Tibial nerve (tissue), 4 donors: Measurements from ENCODE around the gene G2E3. TPM values are rescaled to one million over a fixed set of nuclear protein-coding genes. Genes with fewer than 3 reads are reported as not detected.

ENCODE experiments used
- DNase-seq, 2 donors: peaks; one replicate each; pipeline ENCODE4 v3.0.0-alpha.2; 2019; ENCODE audit warnings: low spot score in 2 of 2
- H3K27ac ChIP-seq, 4 donors: fragments of 200-600 bp; sonication (generic) in 3 of 4; one replicate each; pipeline ENCODE4 v1.5.1; 2017 to 2019; ENCODE audit warnings: mild to moderate bottlenecking in 1 of 4
- H3K27me3 ChIP-seq, 2 donors: fragments of 200-600 bp; sonication (generic) in 1 of 2; one replicate each; pipeline versions ENCODE4 v1.5.1 to v1.6.0; 2017 to 2019
- H3K36me3 ChIP-seq, 3 donors: fragments of 200-600 bp; sonication (generic); one replicate each; pipeline ENCODE4 v1.5.1; 2018 to 2019
- H3K4me1 ChIP-seq, 4 donors: fragments of 200-600 bp; sonication (generic) in 3 of 4; one replicate each; pipeline ENCODE4 v1.5.1; 2017 to 2019
- H3K4me3 ChIP-seq, 4 donors: fragments of 200-600 bp; sonication (generic) in 3 of 4; one replicate each; pipeline ENCODE4 v1.5.1; 2017 to 2019; ENCODE audit warnings: mild to moderate bottlenecking in 1 of 4, moderate library complexity in 1 of 4
- H3K9me3 ChIP-seq, 4 donors: fragments of 200-600 bp; sonication (generic) in 3 of 4; one replicate each; pipeline ENCODE4 v1.5.1; 2017 to 2019
- CTCF ChIP-seq, 5 experiments: fragments of 200-600 bp in 3 of 5; fragments of 450-650 bp in 2 of 5; sonication (generic) in 3 of 5; IDR thresholded peaks; one replicate each; pipeline ENCODE4 v1.5.1; 2016 to 2019; ENCODE audit warnings: antibody characterized with exemption in 5 of 5, mild to moderate bottlenecking in 3 of 5, moderate library complexity in 2 of 5
- EP300 ChIP-seq, 2 donors: sonication (generic); formaldehyde crosslinking; IDR thresholded peaks; one replicate each; pipeline ENCODE4 v1.6.1; 2017; ENCODE audit warnings: antibody characterized with exemption in 2 of 2, mild to moderate bottlenecking in 1 of 2
- POLR2A ChIP-seq, 2 donors: fragments of 450-650 bp; IDR thresholded peaks; one replicate each; pipeline ENCODE4 v1.6.1; 2017; ENCODE audit warnings: antibody characterized with exemption in 2 of 2, mild to moderate bottlenecking in 2 of 2, moderate library complexity in 2 of 2
- WGBS, 2 donors: methylation state at CpG; one replicate each; pipeline ENCODE4 v1.1.5; 2018; 5-methylcytosine and 5-hydroxymethylcytosine counted together
- total RNA-seq, 4 donors: library from RNA; depleted of rRNA; stranded (reverse); fragments of >200 nt; gene quantifications; one replicate each; pipeline ENCODE4 v1.1.0, GENCODE V29; 2016

Gene G2E3
- total RNA-seq, 4 donors from 2014 or later: 10.3 to 21.0 (median 13.6) TPM

DNA sequence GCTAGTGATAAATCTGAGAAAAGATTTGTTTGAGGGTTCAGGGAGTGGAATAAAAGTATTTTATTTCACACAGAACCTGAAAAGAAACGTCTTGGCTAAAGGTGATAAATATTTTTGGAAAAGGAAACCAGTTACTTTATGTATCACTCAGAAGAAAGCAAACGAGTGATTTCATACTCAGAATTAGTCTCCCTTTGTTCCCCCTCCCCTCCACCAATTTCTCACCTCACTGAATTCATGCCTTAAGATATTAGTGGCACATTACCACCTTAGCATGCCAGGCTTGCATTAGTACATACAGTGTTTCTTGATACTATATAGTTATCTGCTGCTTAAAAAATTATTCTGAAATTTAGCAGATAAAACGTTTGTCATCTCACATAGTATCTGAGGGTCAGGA is 28.2 kb downstream of the G2E3 start:
- no peak overlapping the region for H3K4me3 ChIP-seq
- no peak overlapping the region for H3K27ac ChIP-seq
- peaks cover 0 to 4% (median 1%) of the 10 kb centered on the region in 4 donors for H3K9me3 ChIP-seq
- WGBS, 2 donors: 70 to 71% methylated on average over 3 of the region's 3 CpGs
- H3K4me1 ChIP-seq: no peaks in the 10 kb centered on the region
- H3K27me3 ChIP-seq: no peaks in the 10 kb centered on the region
- no peak for DNase-seq
- peaks cover 0 to 30% (median 0%) of the 10 kb centered on the region in 3 donors for H3K36me3 ChIP-seq
- no peak for TF ChIP-seq POLR2A (IDR thresholded peaks at IDR 0.05)
- no peak for TF ChIP-seq EP300 (IDR thresholded peaks at IDR 0.05)
- no peak for TF ChIP-seq CTCF (IDR thresholded peaks at IDR 0.05)

- H3K9me3 ChIP-seq: peaks cover 0 to 4% (median 1%) of the 10 kb centered on the region in 4 donors
- H3K36me3 ChIP-seq: peaks cover 0 to 31% (median 0%) of the 10 kb centered on the region in 3 donors
- no peak overlapping the region for H3K27ac ChIP-seq
- no peaks in the 10 kb centered on the region for H3K4me1 ChIP-seq
- DNase-seq: no peak
- H3K27me3 ChIP-seq: no peaks in the 10 kb centered on the region
- no peak overlapping the region for H3K4me3 ChIP-seq
- TF ChIP-seq CTCF (IDR thresholded peaks at IDR 0.05): no peak
- no peak for TF ChIP-seq EP300 (IDR thresholded peaks at IDR 0.05)
Observed at GRCh38 chr14:30588873-30589272, 29.9 kb downstream of the G2E3 start.

- TF ChIP-seq EP300 (IDR thresholded peaks at IDR 0.05) (no peak), CTCF (IDR thresholded peaks at IDR 0.05) (no peak), POLR2A (IDR thresholded peaks at IDR 0.05) (no peak)
- Histone ChIP-seq H3K27me3 (no peaks in the 10 kb centered on the region), H3K4me3 (no peak overlapping the region), H3K9me3 (no peaks in the 10 kb centered on the region), H3K4me1 (no peaks in the 10 kb centered on the region), H3K36me3 (peaks cover 0 to 44% (median 3%) of the 10 kb centered on the region in 3 donors), H3K27ac (no peak overlapping the region)
- 59 to 66% methylated on average over 1 of the region's 1 CpG for WGBS, 2 donors
- DNase-seq: no peak
Observed at GRCh38 chr14:30596935-30597334, 38.0 kb downstream of the G2E3 start.

GRCh38 chr14:30597504-30597903 is 38.5 kb downstream of the G2E3 start:
- DNase-seq: no peak
- no peak for TF ChIP-seq POLR2A (IDR thresholded peaks at IDR 0.05)
- TF ChIP-seq CTCF (IDR thresholded peaks at IDR 0.05): no peak
- no peak for TF ChIP-seq EP300 (IDR thresholded peaks at IDR 0.05)
- H3K27ac ChIP-seq: no peak overlapping the region
- H3K36me3 ChIP-seq: peaks cover 0 to 44% (median 3%) of the 10 kb centered on the region in 3 donors
- H3K9me3 ChIP-seq: no peaks in the 10 kb centered on the region
- no peak overlapping the region for H3K4me3 ChIP-seq
- no peaks in the 10 kb centered on the region for H3K27me3 ChIP-seq
- H3K4me1 ChIP-seq: no peaks in the 10 kb centered on the region

- H3K36me3 ChIP-seq: peaks cover 0 to 63% (median 3%) of the 10 kb centered on the region in 3 donors
- TF ChIP-seq CTCF (IDR thresholded peaks at IDR 0.05) (no peak), POLR2A (IDR thresholded peaks at IDR 0.05) (no peak), EP300 (IDR thresholded peaks at IDR 0.05) (no peak)
Observed at GRCh38 chr14:30600922-30601918, 42.3 kb downstream of the G2E3 start.

More at GRCh38 chr14:30600922-30601918, 42.3 kb downstream of the G2E3 start:
- WGBS, 2 donors: 88 to 92% methylated on average over 8 of the region's 8 CpGs
- no peak overlapping the region for H3K27ac ChIP-seq
- no peak overlapping the region for H3K4me3 ChIP-seq
- H3K9me3 ChIP-seq: no peaks in the 10 kb centered on the region
- DNase-seq: no peak
- no peaks in the 10 kb centered on the region for H3K27me3 ChIP-seq
- no peaks in the 10 kb centered on the region for H3K4me1 ChIP-seq
